ENCODE data around the gene SH3RF3. TPM values are rescaled to one million over a fixed set of nuclear protein-coding genes. Genes with fewer than 3 reads are reported as not detected.
A peak's percentile ranks its signal among the peaks of the same experiment; 100 is the strongest.

SH3RF3 gene
- total RNA-seq, 3 donors from 2014 or later (not counting 1 experiment from before 2014, with no cell fraction given): 0.23 to 0.61 (median 0.34) TPM

DNA sequence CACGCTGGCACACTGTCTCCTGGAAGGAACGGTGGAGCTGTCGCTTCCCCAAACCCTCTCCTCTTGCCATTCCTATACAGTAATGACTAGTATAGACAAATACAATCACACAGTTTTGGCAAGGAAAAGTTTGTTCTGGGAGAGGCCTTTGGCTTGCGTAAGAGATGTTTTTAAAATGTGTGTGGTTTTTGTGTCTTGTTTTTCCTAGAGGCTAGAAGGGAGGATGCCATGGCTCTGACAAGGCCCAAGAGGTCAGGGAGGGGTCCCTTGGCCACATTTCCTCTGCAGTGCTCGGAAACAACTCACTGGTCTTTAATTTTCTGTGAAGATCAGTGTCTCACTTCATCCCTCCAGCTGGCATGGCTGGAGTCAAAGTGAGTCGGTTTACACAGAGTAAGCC lies 195.9 kb downstream of the SH3RF3 start:
- H3K4me3 Mint-ChIP-seq: no peak overlapping the region
- no peak overlapping the region for H3K27ac Mint-ChIP-seq
- Histone ChIP-seq H3K27ac (ENCODE audit: low read length) (no peak overlapping the region), H3K4me3 (ENCODE audit: low read length) (no peak overlapping the region), H3K9me3 (ENCODE audit: control insufficient read depth, insufficient read depth, low read length) (no peaks in the 10 kb centered on the region), H3K36me3 (ENCODE audit: control insufficient read depth, insufficient read depth, low read length) (no peaks in the 10 kb centered on the region), H3K27me3 (ENCODE audit: control insufficient read depth, insufficient read depth, low read length) (no peaks in the 10 kb centered on the region), H3K4me1 (ENCODE audit: control insufficient read depth, insufficient read depth, low read length) (peaks cover 5% of the 10 kb centered on the region)
- peaks cover 14 to 16% of the 10 kb centered on the region in 2 donors for H3K4me1 Mint-ChIP-seq
- TF ChIP-seq, protein P1, sequence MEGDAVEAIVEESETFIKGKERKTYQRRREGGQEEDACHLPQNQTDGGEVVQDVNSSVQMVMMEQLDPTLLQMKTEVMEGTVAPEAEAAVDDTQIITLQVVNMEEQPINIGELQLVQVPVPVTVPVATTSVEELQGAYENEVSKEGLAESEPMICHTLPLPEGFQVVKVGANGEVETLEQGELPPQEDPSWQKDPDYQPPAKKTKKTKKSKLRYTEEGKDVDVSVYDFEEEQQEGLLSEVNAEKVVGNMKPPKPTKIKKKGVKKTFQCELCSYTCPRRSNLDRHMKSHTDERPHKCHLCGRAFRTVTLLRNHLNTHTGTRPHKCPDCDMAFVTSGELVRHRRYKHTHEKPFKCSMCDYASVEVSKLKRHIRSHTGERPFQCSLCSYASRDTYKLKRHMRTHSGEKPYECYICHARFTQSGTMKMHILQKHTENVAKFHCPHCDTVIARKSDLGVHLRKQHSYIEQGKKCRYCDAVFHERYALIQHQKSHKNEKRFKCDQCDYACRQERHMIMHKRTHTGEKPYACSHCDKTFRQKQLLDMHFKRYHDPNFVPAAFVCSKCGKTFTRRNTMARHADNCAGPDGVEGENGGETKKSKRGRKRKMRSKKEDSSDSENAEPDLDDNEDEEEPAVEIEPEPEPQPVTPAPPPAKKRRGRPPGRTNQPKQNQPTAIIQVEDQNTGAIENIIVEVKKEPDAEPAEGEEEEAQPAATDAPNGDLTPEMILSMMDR (IDR thresholded peaks at IDR 0.05): no peak
- DNase-seq (no peak), ATAC-seq (no peak)
- no peaks in the 10 kb centered on the region for H3K9me3 Mint-ChIP-seq
- no peaks in the 10 kb centered on the region for H3K36me3 Mint-ChIP-seq
- peaks cover 17 to 60% of the 10 kb centered on the region in 2 donors for H3K27me3 Mint-ChIP-seq (ENCODE audit: low read depth in 2 of 2)
- intact Hi-C loops (cut with micrococcal nuclease): no loop called here
- 85% methylated on average over 4 of the region's 6 CpGs for WGBS (ENCODE audit: insufficient coverage)

DNA sequence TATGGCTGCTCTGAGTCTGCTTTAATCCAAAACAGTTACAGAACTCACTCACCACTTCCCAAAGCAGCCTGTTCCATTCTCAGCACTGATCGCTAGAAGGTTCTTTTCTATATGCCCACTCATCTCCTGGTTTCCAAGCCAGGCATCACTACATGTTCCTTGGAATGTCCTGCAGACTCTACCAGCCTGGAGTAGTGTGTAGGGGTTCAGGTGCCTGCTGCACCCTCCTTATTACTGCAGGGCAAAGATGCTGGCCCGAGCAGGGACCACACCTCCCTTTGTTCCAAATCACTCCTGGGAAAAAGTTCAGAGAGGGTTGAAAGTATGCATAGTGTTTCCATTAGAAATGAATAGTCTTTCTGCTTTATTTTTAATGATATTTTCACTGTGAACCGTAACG lies 196.6 kb downstream of the SH3RF3 start:
- no peaks in the 10 kb centered on the region for H3K9me3 Mint-ChIP-seq
- no peaks in the 10 kb centered on the region for H3K9me3 ChIP-seq (ENCODE audit: control insufficient read depth, insufficient read depth, low read length)
- H3K27ac ChIP-seq (ENCODE audit: low read length): no peak overlapping the region
- WGBS (ENCODE audit: insufficient coverage): 100% methylated on average over 1 of the region's 4 CpGs
- no peak overlapping the region for H3K4me3 ChIP-seq (ENCODE audit: low read length)
- intact Hi-C loops (cut with micrococcal nuclease): no loop called here
- H3K27ac Mint-ChIP-seq: no peak overlapping the region
- peaks cover 12 to 53% of the 10 kb centered on the region in 2 donors for H3K27me3 Mint-ChIP-seq (ENCODE audit: low read depth in 2 of 2)
- H3K4me3 Mint-ChIP-seq: no peak overlapping the region
- H3K36me3 ChIP-seq (ENCODE audit: control insufficient read depth, insufficient read depth, low read length): no peaks in the 10 kb centered on the region
- DNase-seq: no peak
- H3K4me1 Mint-ChIP-seq: peaks cover 9% of the 10 kb centered on the region in 2 donors
- no peak for ATAC-seq
- H3K4me1 ChIP-seq (ENCODE audit: control insufficient read depth, insufficient read depth, low read length): no peaks in the 10 kb centered on the region
- no peaks in the 10 kb centered on the region for H3K27me3 ChIP-seq (ENCODE audit: control insufficient read depth, insufficient read depth, low read length)
- TF ChIP-seq, protein P1 (IDR thresholded peaks at IDR 0.05): no peak
- no peaks in the 10 kb centered on the region for H3K36me3 Mint-ChIP-seq

DNA sequence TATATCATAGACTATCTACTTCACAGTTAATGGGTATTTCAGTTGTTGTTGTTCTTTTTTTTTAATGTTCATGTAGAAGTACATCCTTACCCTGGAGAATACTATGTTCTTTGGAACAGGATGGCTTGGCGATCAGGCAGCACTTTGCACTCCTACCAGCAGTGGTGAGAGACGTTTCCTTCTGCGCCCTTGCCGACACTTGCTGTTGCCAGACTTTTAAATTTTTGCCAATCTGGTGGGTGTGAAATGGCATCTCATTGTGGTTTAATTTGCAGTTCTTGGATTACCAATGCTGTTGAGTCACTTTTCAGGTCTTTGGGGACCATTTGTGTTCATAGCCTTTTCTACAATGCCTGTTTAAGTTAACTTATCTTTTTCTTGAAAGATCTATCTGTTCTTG lies 197.3 kb downstream of the SH3RF3 start:
- Histone ChIP-seq H3K9me3 (ENCODE audit: control insufficient read depth, insufficient read depth, low read length) (no peaks in the 10 kb centered on the region), H3K36me3 (ENCODE audit: control insufficient read depth, insufficient read depth, low read length) (no peaks in the 10 kb centered on the region), H3K4me1 (ENCODE audit: control insufficient read depth, insufficient read depth, low read length) (no peaks in the 10 kb centered on the region), H3K4me3 (ENCODE audit: low read length) (no peak overlapping the region), H3K27me3 (ENCODE audit: control insufficient read depth, insufficient read depth, low read length) (no peaks in the 10 kb centered on the region), H3K27ac (ENCODE audit: low read length) (no peak overlapping the region)
- Mint-ChIP-seq H3K4me3 (no peak overlapping the region), H3K36me3 (no peaks in the 10 kb centered on the region), H3K4me1 (peaks cover 7 to 8% of the 10 kb centered on the region in 2 donors), H3K27ac (no peak overlapping the region), H3K9me3 (no peaks in the 10 kb centered on the region), H3K27me3 (ENCODE audit: low read depth in 2 of 2) (peaks cover 12 to 50% of the 10 kb centered on the region in 2 donors)
- TF ChIP-seq, protein P1 (IDR thresholded peaks at IDR 0.05): no peak
- WGBS (ENCODE audit: insufficient coverage): 89% methylated on average over 4 of the region's 4 CpGs
- intact Hi-C loops (cut with micrococcal nuclease): no loop called here
- DNase-seq: no peak
- ATAC-seq: no peak

DNA sequence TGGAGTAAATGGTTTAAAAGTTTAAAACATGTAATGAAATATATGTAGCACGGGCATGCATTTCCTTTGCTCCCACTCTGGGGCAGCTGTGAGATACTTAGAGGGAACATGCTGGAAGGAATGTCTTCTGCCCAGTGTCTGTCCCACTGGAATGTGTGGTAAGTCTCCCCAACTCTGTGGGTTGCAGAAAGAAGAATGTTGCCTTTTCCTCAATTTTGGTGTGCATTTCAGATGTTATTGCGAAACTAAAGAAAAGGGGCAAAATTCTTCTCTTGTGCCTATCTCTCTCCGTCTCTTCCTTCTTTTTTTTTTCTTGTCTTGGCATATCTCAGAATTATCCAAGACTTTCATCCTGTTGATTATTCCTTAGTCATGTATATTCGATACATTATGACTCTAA lies 201.1 kb downstream of the SH3RF3 start:
- Mint-ChIP-seq H3K4me1 (peaks cover 22 to 30% of the 10 kb centered on the region in 2 donors), H3K27me3 (ENCODE audit: low read depth in 2 of 2) (peaks cover 10 to 51% of the 10 kb centered on the region in 2 donors), H3K36me3 (no peaks in the 10 kb centered on the region), H3K27ac (peak overlapping the region in 1 of 2 donors; percentile 25), H3K4me3 (no peak overlapping the region), H3K9me3 (no peaks in the 10 kb centered on the region)
- Histone ChIP-seq H3K27me3 (ENCODE audit: control insufficient read depth, insufficient read depth, low read length) (no peaks in the 10 kb centered on the region), H3K4me1 (ENCODE audit: control insufficient read depth, insufficient read depth, low read length) (peaks cover 24% of the 10 kb centered on the region), H3K4me3 (ENCODE audit: low read length) (no peak overlapping the region), H3K9me3 (ENCODE audit: control insufficient read depth, insufficient read depth, low read length) (no peaks in the 10 kb centered on the region), H3K36me3 (ENCODE audit: control insufficient read depth, insufficient read depth, low read length) (no peaks in the 10 kb centered on the region), H3K27ac (ENCODE audit: low read length) (no peak overlapping the region)
- DNase-seq: no peak
- intact Hi-C loops (cut with micrococcal nuclease): no loop called here
- WGBS (ENCODE audit: insufficient coverage): 94% methylated on average over 3 of the region's 4 CpGs
- TF ChIP-seq, protein P1 (IDR thresholded peaks at IDR 0.05): no peak
- no peak for ATAC-seq
